ENCODE data around the gene PROC. TPM values are rescaled to one million over a fixed set of nuclear protein-coding genes. Genes with fewer than 3 reads are reported as not detected.

The PROC gene
- total RNA-seq, 1 experiment from 2014 or later, result not detected

DNA sequence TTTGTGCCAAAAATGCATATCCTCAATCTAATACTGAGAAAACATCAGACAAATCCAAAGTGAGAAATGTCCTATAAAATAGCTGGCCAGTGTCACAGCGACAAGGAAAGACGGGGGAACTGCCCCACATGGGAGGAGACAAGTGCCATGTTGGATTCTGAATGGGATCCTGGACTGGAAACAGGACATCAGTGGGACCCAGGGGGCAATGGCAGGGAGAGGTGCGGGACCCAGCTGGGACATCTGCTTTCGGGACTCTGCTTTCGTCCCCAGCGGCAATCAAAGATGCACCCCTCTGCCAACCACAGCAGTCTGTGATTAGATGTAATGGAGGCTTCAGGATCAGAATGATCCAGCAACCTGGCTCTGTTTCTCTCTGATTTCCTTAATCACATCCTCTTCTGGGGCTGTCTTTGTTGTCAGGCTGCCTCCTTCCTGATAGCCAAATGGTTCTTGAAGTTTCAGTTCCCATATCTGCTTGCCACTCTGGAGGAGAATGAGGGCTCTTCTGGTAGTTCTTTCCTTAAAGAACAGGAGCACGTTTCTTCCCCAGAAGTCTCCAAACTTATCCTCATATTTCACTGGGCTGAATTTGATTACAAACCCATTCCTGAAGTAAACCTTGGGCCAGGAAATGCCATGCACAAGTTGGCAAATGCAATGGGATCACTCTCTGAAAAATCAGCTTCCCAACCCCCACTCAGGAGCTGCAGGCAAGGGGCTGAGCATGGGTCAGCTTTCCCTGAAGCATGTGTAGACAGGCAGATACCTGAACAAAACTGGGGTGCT, 13.6 kb upstream of the PROC start:
- POLR2A ChIA-PET, result no interaction called here
- CTCF ChIA-PET, result no interaction called here
- Histone ChIP-seq H3K9me3 (ENCODE audit: control insufficient read depth in 1 of 2, insufficient read depth in 1 of 2, low read depth in 1 of 2, low read length in 2 of 2) (no peaks in the 10 kb centered on the region), H3K36me3 (ENCODE audit: control insufficient read depth in 1 of 2, insufficient read depth in 2 of 2, low read length in 2 of 2) (no peaks in the 10 kb centered on the region), H3K27ac (ENCODE audit: low read depth, low read length) (no peak overlapping the region), H3K4me3 (replicated peaks in 1 of 2; ENCODE audit: low read depth in 1 of 2, low read length in 2 of 2) (no peak overlapping the region), H3K79me2 (ENCODE audit: insufficient read depth, low read length) (no peaks in the 10 kb centered on the region), H3K9me2 (ENCODE audit: insufficient read depth) (no peaks in the 10 kb centered on the region), H3K4me2 (ENCODE audit: low read length) (no peak overlapping the region), H4K20me1 (ENCODE audit: insufficient read depth) (peaks cover 3% of the 10 kb centered on the region; the same call in 1 of the 2 replicates), H3K27me3 (ENCODE audit: insufficient read depth, low read length) (peaks cover 62% of the 10 kb centered on the region), H3K9ac (ENCODE audit: low read length) (no peak overlapping the region), H2AFZ (ENCODE audit: low read depth, low read length, poor library complexity, severe bottlenecking) (no peak overlapping the region), H3K4me1 (ENCODE audit: control insufficient read depth in 1 of 2, insufficient read depth in 2 of 2, low read length in 2 of 2) (peaks cover 15 to 17% of the 10 kb centered on the region in 2 experiments)
- ATAC-seq (no peak), DNase-seq (ENCODE audit: low read depth, low spot score) (no peak)
- intact Hi-C loops (cut with micrococcal nuclease), result no loop called here
- BruUV-seq (replicated peaks), result no TSS peak
- RAD21 ChIA-PET (ENCODE audit: low non-redundant PET in 1 of 2, low total read pairs in 2 of 2, uncharacterized antibody in 2 of 2, unreplicated experiment in 2 of 2), result no interaction called here
- TF ChIP-seq EZH2 (IDR thresholded peaks at IDR 0.05), result no peak
- no peak for TF ChIP-seq ZNF274 (IDR thresholded peaks at IDR 0.05; ENCODE audit: low read depth, low read length)
- no peak for TF ChIP-seq YY1 (IDR thresholded peaks at IDR 0.05; ENCODE audit: extremely low read depth, insufficient replicate concordance, low read depth, low read length)
- no peak for TF ChIP-seq POLR2A (IDR thresholded peaks at IDR 0.05; ENCODE audit: borderline replicate concordance, extremely low read depth, insufficient read depth, insufficient read length)
- TF ChIP-seq JUND (IDR thresholded peaks at IDR 0.05), result no peak
- no peak for TF ChIP-seq EZH2phosphoT487 (IDR thresholded peaks at IDR 0.05; ENCODE audit: borderline replicate concordance)
- TF ChIP-seq, protein P1, sequence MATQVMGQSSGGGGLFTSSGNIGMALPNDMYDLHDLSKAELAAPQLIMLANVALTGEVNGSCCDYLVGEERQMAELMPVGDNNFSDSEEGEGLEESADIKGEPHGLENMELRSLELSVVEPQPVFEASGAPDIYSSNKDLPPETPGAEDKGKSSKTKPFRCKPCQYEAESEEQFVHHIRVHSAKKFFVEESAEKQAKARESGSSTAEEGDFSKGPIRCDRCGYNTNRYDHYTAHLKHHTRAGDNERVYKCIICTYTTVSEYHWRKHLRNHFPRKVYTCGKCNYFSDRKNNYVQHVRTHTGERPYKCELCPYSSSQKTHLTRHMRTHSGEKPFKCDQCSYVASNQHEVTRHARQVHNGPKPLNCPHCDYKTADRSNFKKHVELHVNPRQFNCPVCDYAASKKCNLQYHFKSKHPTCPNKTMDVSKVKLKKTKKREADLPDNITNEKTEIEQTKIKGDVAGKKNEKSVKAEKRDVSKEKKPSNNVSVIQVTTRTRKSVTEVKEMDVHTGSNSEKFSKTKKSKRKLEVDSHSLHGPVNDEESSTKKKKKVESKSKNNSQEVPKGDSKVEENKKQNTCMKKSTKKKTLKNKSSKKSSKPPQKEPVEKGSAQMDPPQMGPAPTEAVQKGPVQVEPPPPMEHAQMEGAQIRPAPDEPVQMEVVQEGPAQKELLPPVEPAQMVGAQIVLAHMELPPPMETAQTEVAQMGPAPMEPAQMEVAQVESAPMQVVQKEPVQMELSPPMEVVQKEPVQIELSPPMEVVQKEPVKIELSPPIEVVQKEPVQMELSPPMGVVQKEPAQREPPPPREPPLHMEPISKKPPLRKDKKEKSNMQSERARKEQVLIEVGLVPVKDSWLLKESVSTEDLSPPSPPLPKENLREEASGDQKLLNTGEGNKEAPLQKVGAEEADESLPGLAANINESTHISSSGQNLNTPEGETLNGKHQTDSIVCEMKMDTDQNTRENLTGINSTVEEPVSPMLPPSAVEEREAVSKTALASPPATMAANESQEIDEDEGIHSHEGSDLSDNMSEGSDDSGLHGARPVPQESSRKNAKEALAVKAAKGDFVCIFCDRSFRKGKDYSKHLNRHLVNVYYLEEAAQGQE (IDR thresholded peaks at IDR 0.05; ENCODE audit: low read depth), result no peak
- TF ChIP-seq, protein P2, sequence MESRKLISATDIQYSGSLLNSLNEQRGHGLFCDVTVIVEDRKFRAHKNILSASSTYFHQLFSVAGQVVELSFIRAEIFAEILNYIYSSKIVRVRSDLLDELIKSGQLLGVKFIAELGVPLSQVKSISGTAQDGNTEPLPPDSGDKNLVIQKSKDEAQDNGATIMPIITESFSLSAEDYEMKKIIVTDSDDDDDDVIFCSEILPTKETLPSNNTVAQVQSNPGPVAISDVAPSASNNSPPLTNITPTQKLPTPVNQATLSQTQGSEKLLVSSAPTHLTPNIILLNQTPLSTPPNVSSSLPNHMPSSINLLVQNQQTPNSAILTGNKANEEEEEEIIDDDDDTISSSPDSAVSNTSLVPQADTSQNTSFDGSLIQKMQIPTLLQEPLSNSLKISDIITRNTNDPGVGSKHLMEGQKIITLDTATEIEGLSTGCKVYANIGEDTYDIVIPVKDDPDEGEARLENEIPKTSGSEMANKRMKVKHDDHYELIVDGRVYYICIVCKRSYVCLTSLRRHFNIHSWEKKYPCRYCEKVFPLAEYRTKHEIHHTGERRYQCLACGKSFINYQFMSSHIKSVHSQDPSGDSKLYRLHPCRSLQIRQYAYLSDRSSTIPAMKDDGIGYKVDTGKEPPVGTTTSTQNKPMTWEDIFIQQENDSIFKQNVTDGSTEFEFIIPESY (IDR thresholded peaks at IDR 0.05; ENCODE audit: extremely low read depth, insufficient replicate concordance, low read length), result no peak
- no peak for TF ChIP-seq TCF7L2 (IDR thresholded peaks at IDR 0.05; ENCODE audit: borderline replicate concordance, extremely low read depth, insufficient read depth, insufficient read length)

Data from HCT116 (cell line).